Left ventricle myocardium inferior (tissue), 1 donor: ENCODE data around the gene DDX24. TPM values are rescaled to one million over a fixed set of nuclear protein-coding genes. Genes with fewer than 3 reads are reported as not detected.

Source experiments
- DNase-seq: peaks from one replicate; pipeline ENCODE4 v3.0.0-alpha.2; 2020
- H3K27ac ChIP-seq: fragments of 200-600 bp; replicated peaks from 2 replicates; pipeline ENCODE4 v1.8.0; 2021
- H3K27me3 ChIP-seq: fragments of 200-600 bp; 2 replicates; pipeline ENCODE4 v1.8.0; 2021; ENCODE audit warnings: low read depth
- H3K36me3 ChIP-seq: fragments of 200-600 bp; 2 replicates; pipeline ENCODE4 v1.8.0; 2021
- H3K4me1 ChIP-seq: fragments of 200-600 bp; 2 replicates; pipeline ENCODE4 v1.8.0; 2021
- H3K4me3 ChIP-seq: fragments of 200-600 bp; 2 replicates; pipeline ENCODE4 v1.8.0; 2021; ENCODE audit warnings: mild to moderate bottlenecking, moderate library complexity
- H3K9me3 ChIP-seq: fragments of 200-600 bp; replicated peaks from 2 replicates; pipeline ENCODE4 v1.8.0; 2021
- CTCF ChIP-seq: fragments of 200-600 bp; IDR thresholded peaks from 2 replicates; pipeline ENCODE4 v1.8.0; 2021; ENCODE audit warnings: antibody characterized with exemption, mild to moderate bottlenecking, borderline replicate concordance
- intact Hi-C: fragments of 100-400 bp; cut with micrococcal nuclease; formaldehyde crosslinking; loops from one replicate; pipeline ENCODE4 v1.11.0; 2022
- total RNA-seq: library from RNA; stranded (reverse); fragmentation: NEBNext Ultra II Directional; extraction: Animal tissue kit (Norgen Biotek cat#: 25700); gene quantifications from one replicate; pipeline ENCODE4 v1.2.1, GENCODE V29; 2021
- donor health status: DM: no; HTN: yes; CAD: no; lungs with severe emphysema.

The DDX24 gene
- total RNA-seq, 1 donor from 2014 or later: 208 TPM

DNA sequence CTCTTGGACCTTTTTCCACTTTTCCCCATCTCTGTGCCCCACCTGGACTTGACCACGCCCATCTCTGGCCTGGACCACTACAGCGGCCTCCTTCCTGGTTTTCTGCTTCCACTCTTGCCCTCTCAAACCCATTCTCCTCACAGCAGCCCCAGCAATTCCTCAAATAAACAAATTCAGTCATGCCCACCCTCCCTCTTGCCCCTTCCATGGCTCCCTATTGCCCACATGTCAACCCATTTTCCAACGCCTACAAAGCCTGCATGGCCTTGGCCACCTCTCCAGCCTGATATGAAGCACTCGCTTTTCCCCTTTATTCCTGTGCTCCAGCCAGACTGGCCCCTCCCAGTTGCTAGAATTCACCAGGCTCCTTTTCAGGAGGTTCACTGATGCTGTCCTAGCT, 60.7 kb downstream of the DDX24 start:
- TF ChIP-seq CTCF: no peak
- intact Hi-C loops: no loop called here
- Histone ChIP-seq H3K4me3 (no peak overlapping the region), H3K36me3 (no peaks in the 10 kb centered on the region), H3K27me3 (no peaks in the 10 kb centered on the region), H3K4me1 (no peaks in the 10 kb centered on the region), H3K27ac (no peak overlapping the region), H3K9me3 (no peaks in the 10 kb centered on the region)
- DNase-seq: no peak

- Histone ChIP-seq H3K9me3 (no peaks in the 10 kb centered on the region), H3K27ac (no peak overlapping the region), H3K36me3 (no peaks in the 10 kb centered on the region), H3K27me3 (no peaks in the 10 kb centered on the region), H3K4me1 (no peaks in the 10 kb centered on the region), H3K4me3 (no peak overlapping the region)
- no peak for TF ChIP-seq CTCF
- DNase-seq: no peak
- intact Hi-C loops: no loop called here
Observed at GRCh38 chr14:94019329-94019728, 61.7 kb downstream of the DDX24 start.

DNA sequence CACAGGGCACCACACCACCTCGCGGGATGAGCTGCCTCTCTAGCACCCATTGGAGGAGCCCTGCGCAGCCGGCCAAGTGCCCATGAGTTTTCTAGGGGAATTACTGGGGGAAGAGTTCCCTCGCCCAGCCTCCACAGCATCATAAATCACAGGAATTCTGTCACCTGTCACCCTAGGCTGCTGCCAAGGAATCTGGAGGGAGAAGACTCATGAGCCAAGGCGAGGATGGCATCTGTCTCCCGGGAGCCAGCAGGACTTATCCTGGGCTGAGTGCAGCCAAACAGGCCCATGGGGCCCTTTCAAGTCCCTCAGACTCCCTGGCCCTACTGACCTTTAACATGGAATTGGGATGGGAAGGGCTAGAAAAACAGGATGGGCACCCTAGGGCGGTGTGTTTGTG, 62.7 kb downstream of the DDX24 start:
- no peak for TF ChIP-seq CTCF
- Histone ChIP-seq H3K27ac (no peak overlapping the region), H3K36me3 (no peaks in the 10 kb centered on the region), H3K4me1 (no peaks in the 10 kb centered on the region), H3K9me3 (no peaks in the 10 kb centered on the region), H3K4me3 (no peak overlapping the region), H3K27me3 (no peaks in the 10 kb centered on the region)
- no peak for DNase-seq
- intact Hi-C loops: no loop called here

GRCh38 chr14:94016446-94016976, 64.5 kb downstream of the DDX24 start:
- H3K4me3 ChIP-seq: no peak overlapping the region
- no peaks in the 10 kb centered on the region for H3K4me1 ChIP-seq
- no peak for TF ChIP-seq CTCF
- intact Hi-C loops: no loop called here
- DNase-seq: no peak
- H3K36me3 ChIP-seq: no peaks in the 10 kb centered on the region
- no peaks in the 10 kb centered on the region for H3K9me3 ChIP-seq
- H3K27ac ChIP-seq: no peak overlapping the region
- H3K27me3 ChIP-seq: peaks cover under 1% of the 10 kb centered on the region

- no peak for TF ChIP-seq CTCF
- peaks cover 11% of the 10 kb centered on the region for H3K27me3 ChIP-seq
- H3K4me3 ChIP-seq: no peak overlapping the region
- H3K36me3 ChIP-seq: no peaks in the 10 kb centered on the region
- H3K9me3 ChIP-seq: no peaks in the 10 kb centered on the region
- DNase-seq: no peak
- intact Hi-C loops: no loop called here
- no peak overlapping the region for H3K27ac ChIP-seq
- no peaks in the 10 kb centered on the region for H3K4me1 ChIP-seq
Observed at GRCh38 chr14:94015223-94015622, 65.8 kb downstream of the DDX24 start.
